ENCODE measurements around the gene CCM2.

DNA sequence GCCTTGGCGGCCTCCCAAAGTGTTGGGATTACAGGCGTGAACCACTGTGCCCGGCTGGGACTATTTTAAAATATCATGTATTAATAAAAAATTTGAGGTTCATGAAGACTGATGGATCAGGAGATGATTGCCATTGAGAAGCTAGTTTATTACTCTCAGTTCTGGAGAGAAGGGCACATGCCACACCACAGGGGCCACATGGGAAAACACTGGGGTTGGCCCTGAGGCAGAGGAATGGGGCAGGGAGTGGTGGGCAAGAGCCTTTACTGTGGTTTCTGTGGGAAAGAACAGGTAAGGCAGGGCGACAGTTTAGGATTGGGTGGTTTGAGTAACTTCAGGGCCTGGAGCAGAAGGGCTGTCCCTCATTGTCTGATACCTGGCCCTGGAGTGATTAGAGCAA, 118.3 kb downstream of the CCM2 start:
- TF ChIP-seq, protein P1, sequence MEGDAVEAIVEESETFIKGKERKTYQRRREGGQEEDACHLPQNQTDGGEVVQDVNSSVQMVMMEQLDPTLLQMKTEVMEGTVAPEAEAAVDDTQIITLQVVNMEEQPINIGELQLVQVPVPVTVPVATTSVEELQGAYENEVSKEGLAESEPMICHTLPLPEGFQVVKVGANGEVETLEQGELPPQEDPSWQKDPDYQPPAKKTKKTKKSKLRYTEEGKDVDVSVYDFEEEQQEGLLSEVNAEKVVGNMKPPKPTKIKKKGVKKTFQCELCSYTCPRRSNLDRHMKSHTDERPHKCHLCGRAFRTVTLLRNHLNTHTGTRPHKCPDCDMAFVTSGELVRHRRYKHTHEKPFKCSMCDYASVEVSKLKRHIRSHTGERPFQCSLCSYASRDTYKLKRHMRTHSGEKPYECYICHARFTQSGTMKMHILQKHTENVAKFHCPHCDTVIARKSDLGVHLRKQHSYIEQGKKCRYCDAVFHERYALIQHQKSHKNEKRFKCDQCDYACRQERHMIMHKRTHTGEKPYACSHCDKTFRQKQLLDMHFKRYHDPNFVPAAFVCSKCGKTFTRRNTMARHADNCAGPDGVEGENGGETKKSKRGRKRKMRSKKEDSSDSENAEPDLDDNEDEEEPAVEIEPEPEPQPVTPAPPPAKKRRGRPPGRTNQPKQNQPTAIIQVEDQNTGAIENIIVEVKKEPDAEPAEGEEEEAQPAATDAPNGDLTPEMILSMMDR (IDR thresholded peaks at IDR 0.05; ENCODE audit: poor library complexity, severe bottlenecking), result no peak
- TF ChIP-seq, protein P2, sequence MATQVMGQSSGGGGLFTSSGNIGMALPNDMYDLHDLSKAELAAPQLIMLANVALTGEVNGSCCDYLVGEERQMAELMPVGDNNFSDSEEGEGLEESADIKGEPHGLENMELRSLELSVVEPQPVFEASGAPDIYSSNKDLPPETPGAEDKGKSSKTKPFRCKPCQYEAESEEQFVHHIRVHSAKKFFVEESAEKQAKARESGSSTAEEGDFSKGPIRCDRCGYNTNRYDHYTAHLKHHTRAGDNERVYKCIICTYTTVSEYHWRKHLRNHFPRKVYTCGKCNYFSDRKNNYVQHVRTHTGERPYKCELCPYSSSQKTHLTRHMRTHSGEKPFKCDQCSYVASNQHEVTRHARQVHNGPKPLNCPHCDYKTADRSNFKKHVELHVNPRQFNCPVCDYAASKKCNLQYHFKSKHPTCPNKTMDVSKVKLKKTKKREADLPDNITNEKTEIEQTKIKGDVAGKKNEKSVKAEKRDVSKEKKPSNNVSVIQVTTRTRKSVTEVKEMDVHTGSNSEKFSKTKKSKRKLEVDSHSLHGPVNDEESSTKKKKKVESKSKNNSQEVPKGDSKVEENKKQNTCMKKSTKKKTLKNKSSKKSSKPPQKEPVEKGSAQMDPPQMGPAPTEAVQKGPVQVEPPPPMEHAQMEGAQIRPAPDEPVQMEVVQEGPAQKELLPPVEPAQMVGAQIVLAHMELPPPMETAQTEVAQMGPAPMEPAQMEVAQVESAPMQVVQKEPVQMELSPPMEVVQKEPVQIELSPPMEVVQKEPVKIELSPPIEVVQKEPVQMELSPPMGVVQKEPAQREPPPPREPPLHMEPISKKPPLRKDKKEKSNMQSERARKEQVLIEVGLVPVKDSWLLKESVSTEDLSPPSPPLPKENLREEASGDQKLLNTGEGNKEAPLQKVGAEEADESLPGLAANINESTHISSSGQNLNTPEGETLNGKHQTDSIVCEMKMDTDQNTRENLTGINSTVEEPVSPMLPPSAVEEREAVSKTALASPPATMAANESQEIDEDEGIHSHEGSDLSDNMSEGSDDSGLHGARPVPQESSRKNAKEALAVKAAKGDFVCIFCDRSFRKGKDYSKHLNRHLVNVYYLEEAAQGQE (IDR thresholded peaks at IDR 0.05; ENCODE audit: borderline replicate concordance), result no peak
- no peak for TF ChIP-seq SMC3 (conservative IDR thresholded peaks at IDR 0.05; ENCODE audit: poor library complexity)
